Esophagus squamous epithelium (tissue), 4 donors: Measurements from ENCODE around the gene FRYL.

Source experiments
- POLR2A ChIP-seq, 4 donors: fragments of 450-650 bp; IDR thresholded peaks; one replicate each; pipeline ENCODE4 v1.6.1; 2017; ENCODE audit warnings: antibody characterized with exemption in 4 of 4, mild to moderate bottlenecking in 4 of 4, moderate library complexity in 3 of 4
- TF ChIP-seq, protein P1 (sequence below), 6 experiments: fragments of 450-650 bp in 4 of 6; fragments of 200-600 bp in 2 of 6; sonication (generic) in 2 of 6; IDR thresholded peaks; one replicate each; pipeline ENCODE4 v1.5.1; 2016 to 2019; ENCODE audit warnings: antibody characterized with exemption in 6 of 6, mild to moderate bottlenecking in 4 of 6, moderate library complexity in 4 of 6

DNA sequence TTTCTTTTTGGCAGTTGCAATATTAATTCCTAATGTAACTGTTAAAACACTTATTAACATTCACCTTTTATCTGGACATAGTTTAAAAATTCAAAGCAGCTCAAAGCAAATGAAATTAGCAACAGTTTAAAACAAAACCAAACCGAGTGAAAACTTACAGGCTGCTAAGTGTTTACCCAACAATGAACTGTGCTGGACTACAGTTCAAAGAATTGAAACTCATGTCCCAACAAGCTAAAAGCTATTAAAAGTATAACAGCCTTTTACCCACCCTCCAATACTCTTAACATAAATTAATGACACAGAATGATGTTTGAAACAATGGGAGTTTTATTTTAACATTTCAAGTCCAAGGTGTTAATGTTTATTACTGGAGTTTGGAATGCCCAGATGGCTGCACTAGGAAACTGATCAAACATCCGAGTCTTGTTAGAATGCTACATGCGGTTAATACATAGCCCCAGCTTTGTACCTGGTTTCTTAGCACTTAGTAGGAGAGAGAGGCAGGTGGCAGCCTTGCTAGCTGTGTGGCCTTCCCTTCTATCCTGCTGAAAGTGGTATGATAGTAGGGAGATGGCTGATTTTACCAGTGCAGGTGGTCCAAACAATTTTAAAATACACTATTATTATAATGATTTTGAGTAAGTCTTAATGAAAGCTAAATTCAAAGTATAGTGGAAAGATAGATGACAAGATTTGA, 21.1 kb upstream of the FRYL start:
- TF ChIP-seq, protein P1, sequence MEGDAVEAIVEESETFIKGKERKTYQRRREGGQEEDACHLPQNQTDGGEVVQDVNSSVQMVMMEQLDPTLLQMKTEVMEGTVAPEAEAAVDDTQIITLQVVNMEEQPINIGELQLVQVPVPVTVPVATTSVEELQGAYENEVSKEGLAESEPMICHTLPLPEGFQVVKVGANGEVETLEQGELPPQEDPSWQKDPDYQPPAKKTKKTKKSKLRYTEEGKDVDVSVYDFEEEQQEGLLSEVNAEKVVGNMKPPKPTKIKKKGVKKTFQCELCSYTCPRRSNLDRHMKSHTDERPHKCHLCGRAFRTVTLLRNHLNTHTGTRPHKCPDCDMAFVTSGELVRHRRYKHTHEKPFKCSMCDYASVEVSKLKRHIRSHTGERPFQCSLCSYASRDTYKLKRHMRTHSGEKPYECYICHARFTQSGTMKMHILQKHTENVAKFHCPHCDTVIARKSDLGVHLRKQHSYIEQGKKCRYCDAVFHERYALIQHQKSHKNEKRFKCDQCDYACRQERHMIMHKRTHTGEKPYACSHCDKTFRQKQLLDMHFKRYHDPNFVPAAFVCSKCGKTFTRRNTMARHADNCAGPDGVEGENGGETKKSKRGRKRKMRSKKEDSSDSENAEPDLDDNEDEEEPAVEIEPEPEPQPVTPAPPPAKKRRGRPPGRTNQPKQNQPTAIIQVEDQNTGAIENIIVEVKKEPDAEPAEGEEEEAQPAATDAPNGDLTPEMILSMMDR (IDR thresholded peaks at IDR 0.05), result no peak
- TF ChIP-seq POLR2A (IDR thresholded peaks at IDR 0.05), result no peak
